ENCODE measurements around the gene SLC10A6.

SLC10A6 gene

GRCh38 chr4:86775061-86775460, 74.1 kb downstream of the SLC10A6 start:
- no peak for DNase-seq
